ENCODE results near the gene ZNF398.

ZNF398 gene

DNA sequence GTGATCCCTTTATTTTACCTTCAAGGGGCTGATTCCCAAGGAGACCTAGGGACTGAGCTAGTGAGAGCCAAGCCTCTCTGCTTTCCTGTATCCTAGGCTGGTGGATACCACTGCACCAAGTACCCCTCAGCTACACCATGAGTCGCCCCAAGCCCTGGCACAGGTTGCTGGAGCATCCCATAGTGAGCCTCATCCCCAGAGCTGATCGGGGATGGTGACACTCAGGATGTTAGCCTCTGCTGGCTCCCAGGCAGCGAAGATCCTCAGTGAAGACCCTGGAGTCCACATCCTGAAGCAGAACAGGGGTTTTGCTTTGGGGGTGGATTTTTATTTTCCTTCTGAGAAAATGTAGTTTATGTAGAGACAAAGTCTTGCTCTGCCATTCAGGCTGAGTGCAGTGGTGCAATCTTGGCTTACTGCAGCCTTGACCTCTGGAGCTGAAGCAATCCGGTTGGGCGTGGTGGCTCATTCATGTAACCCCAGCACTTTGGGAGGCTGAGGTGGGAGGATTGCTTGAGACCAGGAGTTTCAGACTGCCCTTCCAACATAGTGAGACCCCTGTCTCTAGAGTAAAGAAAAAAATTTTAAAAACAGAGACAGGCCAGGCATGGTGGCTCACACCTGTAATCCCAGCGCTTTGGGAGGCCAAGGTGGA, 79.7 kb downstream of the ZNF398 start:
- no peak for DNase-seq (ENCODE audit: low spot score)

DNA sequence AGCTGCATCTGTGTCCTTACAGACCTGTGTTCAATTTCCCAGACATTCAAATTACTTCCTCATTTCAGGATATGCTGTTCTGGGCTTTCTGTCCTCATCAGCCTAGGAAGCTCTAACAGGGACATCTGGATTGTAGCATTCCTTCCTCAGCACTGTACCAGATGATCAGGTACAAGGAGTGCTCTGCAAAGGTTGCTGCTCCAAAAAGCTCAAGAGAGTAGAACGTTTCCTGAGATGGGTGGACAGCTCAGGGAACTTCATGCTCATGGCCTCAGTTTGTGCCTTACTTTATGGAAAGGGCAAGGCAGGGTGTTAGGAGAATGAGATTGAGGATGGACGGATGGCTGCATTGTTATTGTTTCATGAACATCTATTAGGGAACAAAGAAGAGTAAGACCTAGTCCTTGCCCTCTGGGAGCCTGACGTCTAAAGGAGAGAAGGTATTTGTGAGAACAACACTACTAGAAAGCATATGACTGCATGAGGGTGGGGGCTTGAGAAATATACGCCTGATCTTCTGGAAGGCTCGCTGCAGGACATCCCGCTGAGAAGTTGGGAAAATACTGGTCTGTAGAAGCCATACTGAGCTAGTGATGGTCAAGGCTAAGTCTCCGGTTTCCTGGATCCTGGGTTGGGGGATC, 81.7 kb downstream of the ZNF398 start:
- DNase-seq (ENCODE audit: low spot score): no peak

GRCh38 chr7:149229526-149229925, 82.3 kb downstream of the ZNF398 start:
- DNase-seq (ENCODE audit: low spot score): no peak

- no peak for DNase-seq (ENCODE audit: low spot score)
Observed at GRCh38 chr7:149232362-149232761, 85.1 kb downstream of the ZNF398 start.

All from ecto neural progenitor cell (in vitro differentiated cells).